CD4-positive, alpha-beta T cell treated with Interleukin-4 for 1 hour (primary cell): ENCODE data around the gene MRPS10.
"Not testable (repeated sequence)": the region's sequence is repeated elsewhere in the genome, so short reads cannot be mapped to it uniquely, and the experiment has no call there.

ENCODE experiments used
- DNase-seq, 2 donors: peaks; one replicate each; pipeline ENCODE4 v3.0.0-alpha.2; 2020 to 2022

The MRPS10 gene

GRCh38 chr6:42236682-42237473 is 19.2 kb upstream of the MRPS10 start:
- DNase-seq, result no peak

GRCh38 chr6:42236030-42236429 is 18.4 kb upstream of the MRPS10 start:
- no peak for DNase-seq

GRCh38 chr6:42232035-42232434 is 14.4 kb upstream of the MRPS10 start:
- no peak for DNase-seq

- DNase-seq, result no peak
These were observed 13.0 kb upstream of the MRPS10 start for GRCh38 chr6:42230345-42231321.

- DNase-seq, result no peak
These were observed 12.0 kb upstream of the MRPS10 start for GRCh38 chr6:42229506-42230119.

- DNase-seq, result no peak
These were observed 10.6 kb upstream of the MRPS10 start for GRCh38 chr6:42228305-42228704.

- no peak for DNase-seq
These were observed 9.7 kb upstream of the MRPS10 start for GRCh38 chr6:42227173-42227850.

- no peak for DNase-seq
These were observed 9.0 kb upstream of the MRPS10 start for GRCh38 chr6:42226645-42227143.

- DNase-seq, result no peak
These were observed 8.5 kb upstream of the MRPS10 start for GRCh38 chr6:42226161-42226611.

GRCh38 chr6:42225419-42225818 is 7.8 kb upstream of the MRPS10 start:
- no peak for DNase-seq

- no peak for DNase-seq
These were observed 7.3 kb upstream of the MRPS10 start for GRCh38 chr6:42225029-42225339.

- DNase-seq, result no peak
These were observed 6.8 kb upstream of the MRPS10 start for GRCh38 chr6:42224222-42225028.

- DNase-seq, result no peak
These were observed 4.8 kb upstream of the MRPS10 start for GRCh38 chr6:42222448-42222847.

GRCh38 chr6:42221546-42221945 is 3.9 kb upstream of the MRPS10 start:
- DNase-seq, result no peak

GRCh38 chr6:42220807-42221206 is 3.1 kb upstream of the MRPS10 start:
- no peak for DNase-seq

- no peak for DNase-seq
These were observed 523 bp downstream of the MRPS10 start for GRCh38 chr6:42217157-42217518.

GRCh38 chr6:42216495-42216894 is 1.2 kb downstream of the MRPS10 start:
- not testable (repeated sequence) for DNase-seq

- DNase-seq, result no peak
These were observed 5.2 kb downstream of the MRPS10 start for GRCh38 chr6:42212442-42212841.

GRCh38 chr6:42211726-42212125 is 5.9 kb downstream of the MRPS10 start:
- DNase-seq, result no peak

GRCh38 chr6:42210551-42210950 is 7.1 kb downstream of the MRPS10 start:
- DNase-seq, result no peak

GRCh38 chr6:42207559-42207958 is 10.1 kb downstream of the MRPS10 start:
- DNase-seq, result not testable (repeated sequence)

- no peak for DNase-seq
These were observed 12.8 kb downstream of the MRPS10 start for GRCh38 chr6:42204768-42205282.
